Stimulated activated CD8-positive, alpha-beta memory T cell treated with anti-CD3 and anti-CD28 coated beads, Interleukin-4, amount 100 ng/mL, for 1 hour (primary cell): ENCODE data around the gene VWA5B2.
"Not testable (repeated sequence)": the region's sequence is repeated elsewhere in the genome, so short reads cannot be mapped to it uniquely, and the experiment has no call there.

Source experiments
- DNase-seq, 2 donors: peaks; one replicate each; pipeline ENCODE4 v3.0.0-alpha.2; 2020; ENCODE audit warnings: low read depth in 2 of 2, low spot score in 1 of 2

Gene VWA5B2

GRCh38 chr3:184241447-184242296 lies 12.3 kb downstream of the VWA5B2 start:
- DNase-seq = no peak

GRCh38 chr3:184242297-184242685 lies 12.9 kb downstream of the VWA5B2 start:
- no peak for DNase-seq

GRCh38 chr3:184248454-184249411 lies 19.3 kb downstream of the VWA5B2 start, which contains the start of gene ALG3:
TSS of gene ALG3 (minus strand) at chr3:184248962. CDS start at chr3:184248940, 22 bp downstream.
- DNase-seq = peak; percentile 67 to 75

- DNase-seq = peak; percentile 81 to 89
These were observed 20.2 kb downstream of the VWA5B2 start, which contains the start of gene EEF1AKMT4 for GRCh38 chr3:184249412-184250166. TSS of gene EEF1AKMT4 (plus strand) at chr3:184249672. CDS start at chr3:184249695, 23 bp downstream.

GRCh38 chr3:184250167-184250828 lies 20.9 kb downstream of the VWA5B2 start:
- peak; percentile 76 to 81 for DNase-seq

GRCh38 chr3:184255291-184256039 lies 26.1 kb downstream of the VWA5B2 start:
- DNase-seq = no peak

GRCh38 chr3:184257083-184257915 lies 27.9 kb downstream of the VWA5B2 start:
- DNase-seq = no peak

- no peak for DNase-seq
These were observed 29.5 kb downstream of the VWA5B2 start for GRCh38 chr3:184258926-184259325.

- no peak for DNase-seq
These were observed 30.1 kb downstream of the VWA5B2 start for GRCh38 chr3:184259396-184259877.

- no peak for DNase-seq
These were observed 30.7 kb downstream of the VWA5B2 start for GRCh38 chr3:184259878-184260723.

GRCh38 chr3:184260724-184261269 lies 31.4 kb downstream of the VWA5B2 start:
- DNase-seq = no peak

- no peak for DNase-seq
These were observed 32.0 kb downstream of the VWA5B2 start, which contains the start of gene CAMK2N2 for GRCh38 chr3:184261270-184261853. TSS of gene CAMK2N2 (minus strand) at chr3:184261553. CDS start at chr3:184261285, 268 bp downstream.

GRCh38 chr3:184261854-184262763 lies 32.7 kb downstream of the VWA5B2 start:
- no peak for DNase-seq

GRCh38 chr3:184262764-184263179 lies 33.4 kb downstream of the VWA5B2 start:
- DNase-seq = no peak

GRCh38 chr3:184267249-184267648 lies 37.9 kb downstream of the VWA5B2 start:
- DNase-seq = not testable (repeated sequence)

GRCh38 chr3:184272269-184272668 lies 42.9 kb downstream of the VWA5B2 start:
- DNase-seq = no peak
